ENCODE measurements around the gene CAMTA1.

The CAMTA1 gene

DNA sequence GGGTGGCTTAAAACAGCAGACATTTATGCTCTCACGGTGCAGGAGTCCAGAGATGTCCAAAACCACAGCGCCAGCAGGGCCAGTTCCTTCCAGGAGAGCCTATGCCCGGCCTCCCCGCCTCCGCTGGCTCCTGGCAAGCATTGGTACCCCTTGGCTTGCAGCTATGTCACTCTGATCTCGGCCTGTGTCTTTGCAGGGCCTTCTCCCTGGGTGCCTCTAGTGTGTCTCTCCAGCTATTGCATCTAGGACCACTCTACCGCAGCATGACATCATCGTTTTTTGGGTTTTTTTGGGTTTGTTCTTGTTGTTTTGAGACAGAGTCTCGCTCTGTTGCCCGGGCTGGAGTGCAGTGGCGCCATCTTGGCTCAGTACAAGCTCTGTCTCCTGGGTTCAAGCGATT, 788.2 kb downstream of the CAMTA1 start:
- no peaks in the 10 kb centered on the region for H3K9me3 ChIP-seq (ENCODE audit: severe bottlenecking)
- ATAC-seq (ENCODE audit: low read depth) (no peak), DNase-seq (ENCODE audit: low spot score) (no peak)
- H3K4me3 ChIP-seq (ENCODE audit: severe bottlenecking) = no peak overlapping the region
- peaks cover 25% of the 10 kb centered on the region for H3K4me1 ChIP-seq (ENCODE audit: insufficient read depth, poor library complexity, severe bottlenecking)
- H3K27ac ChIP-seq (ENCODE audit: poor library complexity, severe bottlenecking) = peak overlapping the region; percentile 48
- no peaks in the 10 kb centered on the region for H3K27me3 ChIP-seq (ENCODE audit: insufficient read depth, poor library complexity, severe bottlenecking)
- H3K36me3 ChIP-seq (ENCODE audit: low read depth) = no peaks in the 10 kb centered on the region
- TF ChIP-seq, protein P1, sequence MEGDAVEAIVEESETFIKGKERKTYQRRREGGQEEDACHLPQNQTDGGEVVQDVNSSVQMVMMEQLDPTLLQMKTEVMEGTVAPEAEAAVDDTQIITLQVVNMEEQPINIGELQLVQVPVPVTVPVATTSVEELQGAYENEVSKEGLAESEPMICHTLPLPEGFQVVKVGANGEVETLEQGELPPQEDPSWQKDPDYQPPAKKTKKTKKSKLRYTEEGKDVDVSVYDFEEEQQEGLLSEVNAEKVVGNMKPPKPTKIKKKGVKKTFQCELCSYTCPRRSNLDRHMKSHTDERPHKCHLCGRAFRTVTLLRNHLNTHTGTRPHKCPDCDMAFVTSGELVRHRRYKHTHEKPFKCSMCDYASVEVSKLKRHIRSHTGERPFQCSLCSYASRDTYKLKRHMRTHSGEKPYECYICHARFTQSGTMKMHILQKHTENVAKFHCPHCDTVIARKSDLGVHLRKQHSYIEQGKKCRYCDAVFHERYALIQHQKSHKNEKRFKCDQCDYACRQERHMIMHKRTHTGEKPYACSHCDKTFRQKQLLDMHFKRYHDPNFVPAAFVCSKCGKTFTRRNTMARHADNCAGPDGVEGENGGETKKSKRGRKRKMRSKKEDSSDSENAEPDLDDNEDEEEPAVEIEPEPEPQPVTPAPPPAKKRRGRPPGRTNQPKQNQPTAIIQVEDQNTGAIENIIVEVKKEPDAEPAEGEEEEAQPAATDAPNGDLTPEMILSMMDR (IDR thresholded peaks at IDR 0.05; ENCODE audit: poor library complexity, severe bottlenecking) = no peak

DNA sequence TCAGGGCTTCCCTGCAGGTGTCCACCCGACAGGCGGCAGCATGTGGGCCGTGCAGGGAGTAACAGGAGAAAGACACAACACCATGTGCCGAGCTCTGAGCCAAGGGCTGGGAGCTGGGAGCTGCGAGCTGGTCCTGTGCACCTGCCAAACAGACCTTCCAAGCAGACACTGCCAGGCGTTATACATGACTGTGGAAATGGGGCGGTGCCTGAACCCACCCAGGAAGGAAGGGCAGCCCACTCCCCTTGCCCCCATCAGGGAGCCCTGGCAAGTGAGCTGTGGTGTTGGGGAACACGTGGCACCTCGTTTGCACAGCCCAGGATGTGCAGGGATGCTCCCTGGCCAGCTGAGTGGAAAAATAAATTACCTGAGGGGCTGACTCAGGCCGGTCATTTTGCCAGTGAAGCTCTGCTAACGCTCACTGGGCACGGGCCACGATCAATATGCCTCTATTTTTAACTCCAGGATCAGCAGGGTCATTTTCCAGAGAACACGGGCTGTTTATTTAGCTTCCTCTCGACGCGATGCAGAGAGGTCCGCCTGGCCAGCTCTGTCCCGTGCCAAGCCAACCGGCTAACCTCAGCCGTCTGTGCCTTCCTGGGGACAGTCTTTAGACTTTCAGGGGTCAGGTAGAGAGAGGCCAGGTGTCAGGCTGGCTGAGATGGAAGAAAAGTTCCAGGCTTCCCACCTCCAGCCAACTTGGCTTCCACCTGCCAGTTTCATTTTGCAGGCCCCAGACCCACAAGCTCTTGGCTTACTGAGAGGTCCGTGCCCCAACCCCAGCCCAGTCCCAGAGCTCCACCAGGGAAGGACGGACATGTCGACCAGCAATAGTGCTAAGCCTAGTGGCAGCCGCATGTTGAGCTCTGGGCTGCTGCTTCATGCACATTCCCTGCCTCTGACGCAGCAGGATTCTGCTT, 789.1 kb downstream of the CAMTA1 start:
- Histone ChIP-seq H3K4me3 (ENCODE audit: severe bottlenecking) (no peak overlapping the region), H3K27me3 (ENCODE audit: insufficient read depth, poor library complexity, severe bottlenecking) (no peaks in the 10 kb centered on the region), H3K36me3 (ENCODE audit: low read depth) (no peaks in the 10 kb centered on the region), H3K4me1 (ENCODE audit: insufficient read depth, poor library complexity, severe bottlenecking) (peaks cover 25% of the 10 kb centered on the region), H3K27ac (ENCODE audit: poor library complexity, severe bottlenecking) (no peak overlapping the region), H3K9me3 (ENCODE audit: severe bottlenecking) (no peaks in the 10 kb centered on the region)
- ATAC-seq (ENCODE audit: low read depth) (no peak), DNase-seq (ENCODE audit: low spot score) (peak; percentile 23)
- TF ChIP-seq, protein P1 (IDR thresholded peaks at IDR 0.05; ENCODE audit: poor library complexity, severe bottlenecking) = no peak

DNA sequence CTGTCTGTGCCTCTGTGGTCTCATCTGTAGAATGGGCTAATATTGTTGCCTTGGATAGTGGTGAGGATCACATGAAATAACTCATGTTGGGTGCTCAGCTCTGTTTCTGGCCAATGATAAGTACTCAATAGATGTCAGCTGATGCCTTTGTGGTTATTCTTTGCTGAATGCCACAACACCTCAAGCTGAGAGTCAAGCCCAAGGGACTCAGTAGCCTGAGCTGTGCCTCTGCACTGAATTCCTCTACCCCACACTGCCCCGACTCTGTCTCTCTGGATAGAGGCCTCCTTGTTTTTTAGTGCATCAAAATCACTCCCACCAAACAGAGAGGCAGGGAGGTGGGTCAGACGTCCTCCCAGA, 789.8 kb downstream of the CAMTA1 start:
- no peak overlapping the region for H3K27ac ChIP-seq (ENCODE audit: poor library complexity, severe bottlenecking)
- ATAC-seq (ENCODE audit: low read depth) = no peak
- no peaks in the 10 kb centered on the region for H3K27me3 ChIP-seq (ENCODE audit: insufficient read depth, poor library complexity, severe bottlenecking)

DNA sequence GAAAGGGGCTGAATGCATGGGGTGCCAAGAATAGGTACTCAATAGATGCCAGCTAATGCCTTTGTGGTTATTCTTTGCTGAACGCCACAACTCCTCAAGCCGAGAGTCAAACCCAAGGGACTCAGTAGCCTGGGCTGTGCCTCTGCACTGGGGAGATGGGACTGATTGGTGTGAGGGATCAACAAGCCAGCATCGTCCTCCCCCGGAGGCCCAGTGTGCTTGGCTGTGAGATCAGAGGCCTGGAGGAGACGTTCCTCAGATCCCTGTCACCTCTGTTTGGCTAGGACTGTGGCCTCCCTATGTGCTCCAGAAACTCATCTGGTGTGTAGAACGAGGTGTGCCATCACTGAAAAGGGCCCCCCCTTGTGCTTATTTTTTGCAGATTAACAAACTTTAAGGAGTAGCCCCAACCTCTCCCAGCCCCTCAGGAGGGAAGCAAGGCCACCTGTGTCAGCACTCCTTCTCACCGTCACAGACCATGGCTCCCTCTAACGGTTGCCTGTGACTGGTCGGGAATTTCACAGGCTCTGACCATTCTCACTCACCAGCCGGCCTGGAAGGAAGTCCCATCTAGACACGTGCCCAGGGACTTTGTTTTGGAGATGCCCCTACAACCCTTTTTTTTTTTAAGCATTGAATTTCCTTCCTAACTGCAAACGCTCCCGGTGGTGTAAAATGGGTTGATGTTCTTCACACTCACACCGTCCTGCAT, 791.8 kb downstream of the CAMTA1 start:
- H3K4me3 ChIP-seq (ENCODE audit: severe bottlenecking) = no peak overlapping the region
- H3K4me1 ChIP-seq (ENCODE audit: insufficient read depth, poor library complexity, severe bottlenecking) = peaks cover 15% of the 10 kb centered on the region
- TF ChIP-seq, protein P1 (IDR thresholded peaks at IDR 0.05; ENCODE audit: poor library complexity, severe bottlenecking) = peak; percentile 34
- H3K27ac ChIP-seq (ENCODE audit: poor library complexity, severe bottlenecking) = no peak overlapping the region
- no peaks in the 10 kb centered on the region for H3K36me3 ChIP-seq (ENCODE audit: low read depth)
- no peaks in the 10 kb centered on the region for H3K9me3 ChIP-seq (ENCODE audit: severe bottlenecking)
- ATAC-seq (ENCODE audit: low read depth) (peak; percentile 32; the same call in 1 of the 3 replicates), DNase-seq (ENCODE audit: low spot score) (peak; percentile 29)
- no peaks in the 10 kb centered on the region for H3K27me3 ChIP-seq (ENCODE audit: insufficient read depth, poor library complexity, severe bottlenecking)

More for the DNA sequence above, 789.8 kb downstream of the CAMTA1 start:
- H3K4me3 ChIP-seq (ENCODE audit: severe bottlenecking) = no peak overlapping the region
- peak; percentile 11 for DNase-seq (ENCODE audit: low spot score)
- H3K4me1 ChIP-seq (ENCODE audit: insufficient read depth, poor library complexity, severe bottlenecking) = peaks cover 23% of the 10 kb centered on the region
- no peaks in the 10 kb centered on the region for H3K9me3 ChIP-seq (ENCODE audit: severe bottlenecking)
- TF ChIP-seq, protein P1 (IDR thresholded peaks at IDR 0.05; ENCODE audit: poor library complexity, severe bottlenecking) = no peak
- H3K36me3 ChIP-seq (ENCODE audit: low read depth) = no peaks in the 10 kb centered on the region

All from RWPE2 (cell line).